CD14-positive monocyte (primary cell): ENCODE measurements around the gene OR51A4. TPM values are rescaled to one million over a fixed set of nuclear protein-coding genes. Genes with fewer than 3 reads are reported as not detected.

Experiments used
- DNase-seq, 3 donors: peaks; one replicate each; pipeline ENCODE4 v3.0.0-alpha.2; 2011 to 2022
- H2AFZ ChIP-seq: 2 replicates; pipeline ENCODE4 v1.6.0; 2012; ENCODE audit warnings: mild to moderate bottlenecking, low read depth, low read length, inconsistent platforms; ENCODE audit not compliant: insufficient read depth, poor library complexity, severe bottlenecking
- H3K27ac ChIP-seq, 2 donors: 1 replicate in 1 of 2; 2 replicates in 1 of 2; pipeline ENCODE4 v1.5.1; 2012 to 2013; ENCODE audit warnings: low read length in 2 of 2, control low read depth in 1 of 2, inconsistent platforms in 1 of 2, low read depth in 1 of 2, mild to moderate bottlenecking in 1 of 2
- H3K27me3 ChIP-seq, 2 donors: one replicate each; pipeline versions ENCODE4 v1.6.0 to v1.6.1; 2011 to 2013; ENCODE audit warnings: low read length in 2 of 2; ENCODE audit not compliant: control insufficient read depth in 2 of 2, insufficient read depth in 2 of 2
- H3K36me3 ChIP-seq, 2 donors: replicated peaks in 1 of 2; 1 replicate in 1 of 2; 2 replicates in 1 of 2; pipeline versions ENCODE4 v1.5.1 to v1.6.1; 2012 to 2013; ENCODE audit warnings: low read length in 2 of 2, control low read depth in 1 of 2, inconsistent platforms in 1 of 2, mild to moderate bottlenecking in 1 of 2; ENCODE audit not compliant: insufficient read depth in 2 of 2, control insufficient read depth in 1 of 2
- H3K4me1 ChIP-seq, 2 donors: 1 replicate in 1 of 2; 2 replicates in 1 of 2; pipeline versions ENCODE4 v1.5.1 to v1.6.1; 2012 to 2013; ENCODE audit warnings: low read length in 2 of 2, control low read depth in 1 of 2, inconsistent platforms in 1 of 2, mild to moderate bottlenecking in 1 of 2, moderate library complexity in 1 of 2; ENCODE audit not compliant: insufficient read depth in 2 of 2, control insufficient read depth in 1 of 2
- H3K4me2 ChIP-seq: replicated peaks from 2 replicates; pipeline ENCODE3; 2012; ENCODE audit warnings: low read length, moderate library complexity, mild to moderate bottlenecking; ENCODE audit not compliant: poor library complexity, severe bottlenecking; ENCODE audit errors: extremely low read depth
- H3K4me3 ChIP-seq, 3 experiments: fragments of 200-600 bp in 1 of 3; sonication (generic) in 1 of 3; replicated peaks in 1 of 3; 1 replicate in 2 of 3; 2 replicates in 1 of 3; pipeline ENCODE4 v1.5.1; 2011 to 2013; ENCODE audit warnings: low read length in 3 of 3, mild to moderate bottlenecking in 3 of 3, control low read depth in 2 of 3, low read depth in 2 of 3, inconsistent platforms in 1 of 3, moderate library complexity in 1 of 3
- H3K79me2 ChIP-seq: 2 replicates; pipeline ENCODE4 v1.6.0; 2012; ENCODE audit warnings: mild to moderate bottlenecking, control low read depth, inconsistent platforms, low read length, moderate library complexity; ENCODE audit not compliant: insufficient read depth
- H3K9ac ChIP-seq: 2 replicates; pipeline ENCODE4 v1.6.0; 2017; ENCODE audit warnings: low read length, mild to moderate bottlenecking; ENCODE audit not compliant: insufficient read depth, poor library complexity, severe bottlenecking
- H3K9me3 ChIP-seq, 2 donors: replicated peaks in 1 of 2; 1 replicate in 1 of 2; 2 replicates in 1 of 2; pipeline versions ENCODE4 v1.5.1 to v1.6.1; 2012 to 2013; ENCODE audit warnings: low read length in 2 of 2, control low read depth in 1 of 2; ENCODE audit not compliant: control insufficient read depth in 1 of 2, insufficient read depth in 1 of 2
- H4K20me1 ChIP-seq: 2 replicates; pipeline ENCODE4 v1.6.0; 2012; ENCODE audit warnings: mild to moderate bottlenecking, low read length, control low read depth, moderate library complexity; ENCODE audit not compliant: insufficient read depth
- H3K27ac Mint-ChIP-seq, 7 donors: one replicate each; pipeline ENCODE4 v1.8.0; 2020; ENCODE audit warnings: mild to moderate bottlenecking in 7 of 7, mixed read lengths in 7 of 7, moderate library complexity in 6 of 7, inconsistent platforms in 2 of 7
- H3K27me3 Mint-ChIP-seq, 3 donors: one replicate each; pipeline ENCODE4 v1.8.0; 2021 to 2022; ENCODE audit warnings: low read depth in 3 of 3, mild to moderate bottlenecking in 3 of 3, mixed read lengths in 3 of 3, moderate library complexity in 3 of 3, inconsistent platforms in 1 of 3
- H3K36me3 Mint-ChIP-seq, 2 donors: one replicate each; pipeline ENCODE4 v1.8.0; 2020; ENCODE audit warnings: mixed read lengths in 2 of 2, inconsistent platforms in 1 of 2, mild to moderate bottlenecking in 1 of 2
- H3K4me1 Mint-ChIP-seq: one replicate; pipeline ENCODE4 v1.8.0; 2020; ENCODE audit warnings: mild to moderate bottlenecking, mixed read lengths
- H3K4me3 Mint-ChIP-seq, 2 donors: one replicate each; pipeline ENCODE4 v1.8.0; 2020; ENCODE audit warnings: mild to moderate bottlenecking in 2 of 2, mixed read lengths in 2 of 2, moderate library complexity in 1 of 2
- H3K9me3 Mint-ChIP-seq, 7 donors: one replicate each; pipeline ENCODE4 v1.8.0; 2020 to 2022; ENCODE audit warnings: mixed read lengths in 7 of 7, mild to moderate bottlenecking in 6 of 7, moderate library complexity in 6 of 7, inconsistent platforms in 2 of 7
- CTCF ChIP-seq: fragments of 200-600 bp; IDR thresholded peaks from one replicate; pipeline ENCODE4 v1.8.0; 2022; ENCODE audit warnings: antibody characterized with exemption, mild to moderate bottlenecking
- WGBS: methylation state at CpG from one replicate; pipeline ENCODE4 v1.1.5; 2013; ENCODE audit warnings: missing lambda C conversion rate; ENCODE audit not compliant: insufficient coverage; 5-methylcytosine and 5-hydroxymethylcytosine counted together
- intact Hi-C, 2 donors: fragments of 100-400 bp; cut with micrococcal nuclease; formaldehyde crosslinking; loops; one replicate each; pipeline versions ENCODE4 v1.15.0 to v1.15.1; 2023
- polyA minus RNA-seq: library from RNA; depleted of rRNA, polyadenylated mRNA; stranded (reverse); fragments of >200 nt; gene quantifications from 2 replicates; pipeline ENCODE4 v1.2.3, GENCODE V29; 2012
- polyA plus RNA-seq, 3 donors: library from polyadenylated mRNA; depleted of rRNA in 1 of 3; unstranded in 2 of 3; stranded (reverse) in 1 of 3; fragments of 300-500 nt in 2 of 3; fragments of >200 nt in 1 of 3; fragmentation: Illumina TruSeq in 2 of 3; gene quantifications; 1 replicate in 2 of 3; 2 replicates in 1 of 3; pipeline ENCODE4 v1.2.3, GENCODE V29; 2012 to 2021
- total RNA-seq, 12 experiments: library from RNA in 1 of 12; stranded (reverse) in 1 of 12; fragments of 120-200 nt in 1 of 12; gene quantifications; one replicate each; pipeline ENCODE4 v1.2.4 and lab custom pipeline; 2013 to 2026; ENCODE audit warnings: mixed read lengths in 6 of 12, inconsistent platforms in 1 of 12

Gene OR51A4
- not detected for total RNA-seq (2013)
- polyA plus RNA-seq (not detected), polyA minus RNA-seq (not detected in 2 replicates), total RNA-seq (lab: John Stamatoyannopoulos, UW) (0 to 0.58 (median 0) reads per million in 11 experiments)

- Histone ChIP-seq H3K27ac (no peak within 1 kb of the TSS), H3K9ac (no peak within 1 kb of the TSS), H3K79me2 (no peaks in the 10 kb centered on the region), H4K20me1 (no peaks in the 10 kb centered on the region), H3K9me3 (no peaks in the 10 kb centered on the region), H3K27me3 (no peaks in the 10 kb centered on the region), H3K4me2 (no peak within 1 kb of the TSS), H2AFZ (no peak within 1 kb of the TSS), H3K4me1 (no peaks in the 10 kb centered on the region), H3K4me3 (no peak within 1 kb of the TSS), H3K36me3 (no peaks in the 10 kb centered on the region)
- TF ChIP-seq CTCF, result no peak
- Mint-ChIP-seq H3K4me3 (no peak within 1 kb of the TSS), H3K27me3 (no peaks in the 10 kb centered on the region), H3K4me1 (no peaks in the 10 kb centered on the region), H3K36me3 (no peaks in the 10 kb centered on the region), H3K9me3 (no peaks in the 10 kb centered on the region), H3K27ac (no peak within 1 kb of the TSS)
- intact Hi-C loops, result no loop called here
- DNase-seq, result no peak
Measured at GRCh38 chr11:4947505-4947904, at the start of gene OR51A4. Gene OR51A4 (minus strand): TSS chr11:4947605. CDS start chr11:4947100, 505 bp downstream.

GRCh38 chr11:4994551-4994950, 47.1 kb upstream of the OR51A4 start, which contains the start of gene OR51L1:
Gene OR51L1 (plus strand): TSS chr11:4994851. CDS start chr11:4998983, 4,132 bp downstream.
- no peak within 1 kb of the TSS for H3K27ac ChIP-seq
- H3K27me3 ChIP-seq, result no peaks in the 10 kb centered on the region
- H3K27me3 Mint-ChIP-seq, result peaks cover 0 to 4% (median 4%) of the 10 kb centered on the region in 3 donors
- no peaks in the 10 kb centered on the region for H3K79me2 ChIP-seq
- H3K4me3 Mint-ChIP-seq, result no peak within 1 kb of the TSS
- no peak within 1 kb of the TSS for H3K9ac ChIP-seq
- no peaks in the 10 kb centered on the region for H3K36me3 ChIP-seq
- no peaks in the 10 kb centered on the region for H3K4me1 ChIP-seq
- H3K4me3 ChIP-seq, result no peak within 1 kb of the TSS
- no peak within 1 kb of the TSS for H3K4me2 ChIP-seq
- H3K27ac Mint-ChIP-seq, result no peak within 1 kb of the TSS
- H3K4me1 Mint-ChIP-seq, result no peaks in the 10 kb centered on the region
- peaks cover 0 to 1% (median 0%) of the 10 kb centered on the region in 7 donors for H3K9me3 Mint-ChIP-seq
- no peaks in the 10 kb centered on the region for H3K9me3 ChIP-seq
- no CpG with 5 or more reads among the region's 2 CpGs for WGBS
- no peak for DNase-seq
- no peaks in the 10 kb centered on the region for H4K20me1 ChIP-seq
- no peaks in the 10 kb centered on the region for H3K36me3 Mint-ChIP-seq
- TF ChIP-seq CTCF, result no peak
- H2AFZ ChIP-seq, result no peak within 1 kb of the TSS
- intact Hi-C loops, result no loop called here
